ENCODE data around the gene SLC6A2. TPM values are rescaled to one million over a fixed set of nuclear protein-coding genes. Genes with fewer than 3 reads are reported as not detected.

The SLC6A2 gene
- total RNA-seq, 3 donors from 2014 or later (not counting 1 experiment from before 2014, with no cell fraction given): not detected

GRCh38 chr16:55717326-55717725, 61.5 kb downstream of the SLC6A2 start:
- no peak for ATAC-seq
- WGBS (ENCODE audit: insufficient coverage): 84% methylated on average over 3 of the region's 3 CpGs

GRCh38 chr16:55725055-55725777, 69.4 kb downstream of the SLC6A2 start:
- no peak for DNase-seq
- no peaks in the 10 kb centered on the region for H3K9me3 ChIP-seq (ENCODE audit: control insufficient read depth, insufficient read depth, low read length)
- no peaks in the 10 kb centered on the region for H3K4me1 ChIP-seq (ENCODE audit: control insufficient read depth, insufficient read depth, low read length)
- Mint-ChIP-seq H3K27me3 (ENCODE audit: low read depth in 2 of 2) (peaks cover 15 to 43% of the 10 kb centered on the region in 2 donors), H3K27ac (no peak overlapping the region), H3K4me3 (no peak overlapping the region), H3K4me1 (no peaks in the 10 kb centered on the region), H3K36me3 (no peaks in the 10 kb centered on the region), H3K9me3 (no peaks in the 10 kb centered on the region)
- H3K4me3 ChIP-seq (ENCODE audit: low read length): no peak overlapping the region
- intact Hi-C loops (cut with micrococcal nuclease): no loop called here
- 62% methylated on average over 4 of the region's 5 CpGs for WGBS (ENCODE audit: insufficient coverage)
- no peaks in the 10 kb centered on the region for H3K36me3 ChIP-seq (ENCODE audit: control insufficient read depth, insufficient read depth, low read length)
- TF ChIP-seq CTCF (IDR thresholded peaks at IDR 0.05): no peak
- H3K27me3 ChIP-seq (ENCODE audit: control insufficient read depth, insufficient read depth, low read length): peaks cover 3% of the 10 kb centered on the region
- H3K27ac ChIP-seq (ENCODE audit: low read length): no peak overlapping the region
- no peak for ATAC-seq

More at GRCh38 chr16:55717326-55717725, 61.5 kb downstream of the SLC6A2 start:
- Histone ChIP-seq H3K36me3 (ENCODE audit: control insufficient read depth, insufficient read depth, low read length) (no peaks in the 10 kb centered on the region), H3K27ac (ENCODE audit: low read length) (no peak overlapping the region), H3K4me1 (ENCODE audit: control insufficient read depth, insufficient read depth, low read length) (no peaks in the 10 kb centered on the region), H3K9me3 (ENCODE audit: control insufficient read depth, insufficient read depth, low read length) (no peaks in the 10 kb centered on the region), H3K27me3 (ENCODE audit: control insufficient read depth, insufficient read depth, low read length) (peaks cover 3% of the 10 kb centered on the region), H3K4me3 (ENCODE audit: low read length) (no peak overlapping the region)
- no peak for TF ChIP-seq CTCF (IDR thresholded peaks at IDR 0.05)
- Mint-ChIP-seq H3K9me3 (no peaks in the 10 kb centered on the region), H3K27me3 (ENCODE audit: low read depth in 2 of 2) (peaks cover 16 to 43% of the 10 kb centered on the region in 2 donors), H3K36me3 (no peaks in the 10 kb centered on the region), H3K4me1 (no peaks in the 10 kb centered on the region), H3K4me3 (no peak overlapping the region), H3K27ac (no peak overlapping the region)
- intact Hi-C loops (cut with micrococcal nuclease): no loop called here
- no peak for DNase-seq

GRCh38 chr16:55728797-55729196, 73.0 kb downstream of the SLC6A2 start:
- no peaks in the 10 kb centered on the region for H3K9me3 Mint-ChIP-seq

More at GRCh38 chr16:55728797-55729196, 73.0 kb downstream of the SLC6A2 start:
- 86% methylated on average over 6 of the region's 6 CpGs for WGBS (ENCODE audit: insufficient coverage)
- no peak for TF ChIP-seq CTCF (IDR thresholded peaks at IDR 0.05)
- peaks cover 9 to 12% of the 10 kb centered on the region in 2 donors for H3K27me3 Mint-ChIP-seq (ENCODE audit: low read depth in 2 of 2)
- H3K36me3 ChIP-seq (ENCODE audit: control insufficient read depth, insufficient read depth, low read length): no peaks in the 10 kb centered on the region
- no peak overlapping the region for H3K27ac ChIP-seq (ENCODE audit: low read length)
- no peaks in the 10 kb centered on the region for H3K4me1 Mint-ChIP-seq
- ATAC-seq (no peak), DNase-seq (no peak)
- no peaks in the 10 kb centered on the region for H3K36me3 Mint-ChIP-seq
- H3K27me3 ChIP-seq (ENCODE audit: control insufficient read depth, insufficient read depth, low read length): no peaks in the 10 kb centered on the region
- H3K27ac Mint-ChIP-seq: no peak overlapping the region
- intact Hi-C loops (cut with micrococcal nuclease): no loop called here
- H3K9me3 ChIP-seq (ENCODE audit: control insufficient read depth, insufficient read depth, low read length): no peaks in the 10 kb centered on the region
- no peak overlapping the region for H3K4me3 Mint-ChIP-seq
- no peaks in the 10 kb centered on the region for H3K4me1 ChIP-seq (ENCODE audit: control insufficient read depth, insufficient read depth, low read length)
- no peak overlapping the region for H3K4me3 ChIP-seq (ENCODE audit: low read length)
